Measurements from ENCODE around the gene CLCN4.

CLCN4 gene

GRCh38 chrX:10244915-10245622 is 88.3 kb downstream of the CLCN4 start:
- no peak for TF ChIP-seq POLR2A (IDR thresholded peaks at IDR 0.05; ENCODE audit: extremely low read depth, insufficient read length)
- TF ChIP-seq, protein P1, sequence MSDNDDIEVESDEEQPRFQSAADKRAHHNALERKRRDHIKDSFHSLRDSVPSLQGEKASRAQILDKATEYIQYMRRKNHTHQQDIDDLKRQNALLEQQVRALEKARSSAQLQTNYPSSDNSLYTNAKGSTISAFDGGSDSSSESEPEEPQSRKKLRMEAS (IDR thresholded peaks at IDR 0.05; ENCODE audit: low read depth, low read length): no peak
- TF ChIP-seq CTCF (IDR thresholded peaks at IDR 0.05; ENCODE audit: low read depth, low read length): no peak
- TF ChIP-seq MYC (IDR thresholded peaks at IDR 0.05; ENCODE audit: low read depth, low read length): no peak
- DNase-seq (ENCODE audit: low read depth): no peak
- no peak overlapping the region for H3K4me3 ChIP-seq (ENCODE audit: low read depth, low read length)

GRCh38 chrX:10245886-10246285 is 89.1 kb downstream of the CLCN4 start:
- no peak overlapping the region for H3K4me3 ChIP-seq (ENCODE audit: low read depth, low read length)
- TF ChIP-seq POLR2A (IDR thresholded peaks at IDR 0.05; ENCODE audit: extremely low read depth, insufficient read length): no peak
- no peak for TF ChIP-seq CTCF (IDR thresholded peaks at IDR 0.05; ENCODE audit: low read depth, low read length)
- TF ChIP-seq, protein P1 (IDR thresholded peaks at IDR 0.05; ENCODE audit: low read depth, low read length): no peak
- no peak for TF ChIP-seq MYC (IDR thresholded peaks at IDR 0.05; ENCODE audit: low read depth, low read length)
- no peak for DNase-seq (ENCODE audit: low read depth)

DNA sequence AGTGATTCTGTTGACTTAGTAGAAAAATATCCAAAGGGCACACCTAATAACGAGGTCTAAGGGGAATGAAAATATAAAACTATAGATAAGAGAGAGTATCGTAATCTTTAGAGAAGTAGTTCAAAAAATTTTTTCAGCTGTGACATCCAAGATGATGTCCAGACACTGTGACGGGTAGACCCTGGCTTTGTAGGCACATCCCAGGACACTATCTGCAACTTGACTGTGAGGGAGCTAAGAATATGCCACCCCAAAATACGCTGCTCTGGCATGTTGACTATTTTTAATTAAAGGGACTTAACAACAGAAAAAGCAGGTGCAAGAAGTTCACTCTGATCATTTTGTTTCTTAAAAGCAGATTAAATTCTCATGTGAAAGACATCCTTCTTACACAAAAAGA is 89.5 kb downstream of the CLCN4 start:
- no peak for DNase-seq (ENCODE audit: low read depth)
- no peak for TF ChIP-seq MYC (IDR thresholded peaks at IDR 0.05; ENCODE audit: low read depth, low read length)
- TF ChIP-seq, protein P1 (IDR thresholded peaks at IDR 0.05; ENCODE audit: low read depth, low read length): no peak
- no peak for TF ChIP-seq CTCF (IDR thresholded peaks at IDR 0.05; ENCODE audit: low read depth, low read length)
- TF ChIP-seq POLR2A (IDR thresholded peaks at IDR 0.05; ENCODE audit: extremely low read depth, insufficient read length): no peak
- no peak overlapping the region for H3K4me3 ChIP-seq (ENCODE audit: low read depth, low read length)

DNA sequence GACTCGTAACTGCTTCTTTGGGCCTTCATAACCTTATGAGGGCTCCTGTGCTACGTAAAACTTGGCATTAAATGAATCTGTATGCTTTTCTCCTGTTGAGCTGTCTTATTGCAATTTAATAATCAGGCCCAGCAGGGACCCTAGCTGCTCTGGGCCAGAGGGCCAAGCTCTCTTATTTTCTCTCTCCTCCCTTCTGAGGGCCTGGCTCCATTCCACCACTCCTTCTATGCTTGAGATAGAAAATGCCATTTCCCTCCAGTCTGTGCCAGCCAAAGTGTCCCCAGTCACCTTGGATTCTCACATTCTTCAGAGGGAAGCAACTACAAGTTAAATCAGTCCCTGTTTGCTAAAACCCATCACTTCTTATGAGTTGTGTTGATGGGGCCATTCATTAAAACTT is 90.1 kb downstream of the CLCN4 start:
- H3K4me3 ChIP-seq (ENCODE audit: low read depth, low read length): no peak overlapping the region
- TF ChIP-seq POLR2A (IDR thresholded peaks at IDR 0.05; ENCODE audit: extremely low read depth, insufficient read length) (no peak), MYC (IDR thresholded peaks at IDR 0.05; ENCODE audit: low read depth, low read length) (no peak), CTCF (IDR thresholded peaks at IDR 0.05; ENCODE audit: low read depth, low read length) (no peak)
- DNase-seq (ENCODE audit: low read depth): no peak

DNA sequence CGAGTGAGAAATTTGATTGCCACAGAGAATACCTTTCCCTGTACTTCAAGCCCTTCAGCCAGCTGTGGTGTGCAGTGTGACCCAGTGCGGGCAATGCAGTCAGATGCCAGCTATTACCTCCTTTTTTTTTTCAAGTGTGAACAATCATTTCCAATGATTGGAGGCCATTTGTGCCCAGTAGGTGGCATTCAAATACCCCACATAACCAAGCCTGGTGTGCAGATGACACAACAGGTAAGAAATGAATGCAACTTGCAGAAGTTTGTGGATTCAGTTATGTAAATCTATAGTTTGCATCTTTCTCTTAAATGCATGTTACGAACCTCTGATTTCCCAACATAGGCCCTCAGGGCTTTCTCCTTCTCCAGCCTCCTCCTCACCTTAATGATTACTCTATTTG is 98.0 kb downstream of the CLCN4 start:
- peak; percentile 8 for DNase-seq (ENCODE audit: low read depth)
- H3K4me3 ChIP-seq (ENCODE audit: low read depth, low read length): no peak overlapping the region
- TF ChIP-seq CTCF (IDR thresholded peaks at IDR 0.05; ENCODE audit: low read depth, low read length): no peak
- TF ChIP-seq MYC (IDR thresholded peaks at IDR 0.05; ENCODE audit: low read depth, low read length): no peak
- no peak for TF ChIP-seq POLR2A (IDR thresholded peaks at IDR 0.05; ENCODE audit: extremely low read depth, insufficient read length)
- TF ChIP-seq, protein P1 (IDR thresholded peaks at IDR 0.05; ENCODE audit: low read depth, low read length): no peak
